GM18505 (cell line): ENCODE data around the gene PRMT3.
"Not testable (repeated sequence)": the region's sequence is repeated elsewhere in the genome, so short reads cannot be mapped to it uniquely, and the experiment has no call there.

Experiments
- ATAC-seq: cut with Tn5 transposase; IDR thresholded peaks from one replicate; pipeline ENCODE4 v1.9.1; 2021; ENCODE audit not compliant: unreplicated experiment
- POLR2A ChIP-seq: IDR thresholded peaks from 4 replicates; pipeline ENCODE4 v1.6.1; 2011; ENCODE audit warnings: borderline replicate concordance; ENCODE audit not compliant: insufficient read depth, insufficient read length; ENCODE audit errors: extremely low read depth

The PRMT3 gene

DNA sequence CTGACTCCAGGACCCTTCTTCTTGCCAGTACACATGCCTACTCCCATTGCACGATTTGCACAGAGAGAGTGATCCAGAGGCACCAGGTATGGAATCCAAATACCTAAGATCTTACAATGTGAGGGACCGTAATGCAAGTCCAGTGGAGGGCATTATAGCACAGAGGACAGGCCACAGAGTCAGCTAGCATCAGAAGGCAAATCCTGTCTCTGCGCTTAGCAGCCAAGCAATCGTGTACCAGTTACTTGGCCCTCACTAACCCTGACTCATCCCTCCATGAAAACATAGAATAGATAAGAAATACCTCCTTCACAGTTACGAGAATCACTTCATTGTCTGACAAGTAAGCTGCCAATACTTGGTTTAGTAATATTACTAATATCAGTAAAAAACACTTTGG, 142.2 kb downstream of the PRMT3 start:
- no peak for TF ChIP-seq POLR2A
- ATAC-seq: no peak

- no peak for ATAC-seq
Measured at GRCh38 chr11:20530942-20531703, 143.6 kb downstream of the PRMT3 start.

GRCh38 chr11:20535271-20535881, 147.9 kb downstream of the PRMT3 start:
- no peak for TF ChIP-seq POLR2A
- ATAC-seq: no peak

More at GRCh38 chr11:20530942-20531703, 143.6 kb downstream of the PRMT3 start:
- TF ChIP-seq POLR2A: no peak

GRCh38 chr11:20536365-20536764, 148.8 kb downstream of the PRMT3 start:
- ATAC-seq: no peak
- TF ChIP-seq POLR2A: no peak

GRCh38 chr11:20536784-20537183, 149.3 kb downstream of the PRMT3 start:
- TF ChIP-seq POLR2A: no peak
- ATAC-seq: no peak

GRCh38 chr11:20541503-20541902, 154.0 kb downstream of the PRMT3 start:
- ATAC-seq: no peak
- TF ChIP-seq POLR2A: no peak

GRCh38 chr11:20544603-20545237, 157.2 kb downstream of the PRMT3 start:
- no peak for ATAC-seq
- no peak for TF ChIP-seq POLR2A

- no peak for TF ChIP-seq POLR2A
- no peak for ATAC-seq
Measured at GRCh38 chr11:20547411-20547810, 159.9 kb downstream of the PRMT3 start.

DNA sequence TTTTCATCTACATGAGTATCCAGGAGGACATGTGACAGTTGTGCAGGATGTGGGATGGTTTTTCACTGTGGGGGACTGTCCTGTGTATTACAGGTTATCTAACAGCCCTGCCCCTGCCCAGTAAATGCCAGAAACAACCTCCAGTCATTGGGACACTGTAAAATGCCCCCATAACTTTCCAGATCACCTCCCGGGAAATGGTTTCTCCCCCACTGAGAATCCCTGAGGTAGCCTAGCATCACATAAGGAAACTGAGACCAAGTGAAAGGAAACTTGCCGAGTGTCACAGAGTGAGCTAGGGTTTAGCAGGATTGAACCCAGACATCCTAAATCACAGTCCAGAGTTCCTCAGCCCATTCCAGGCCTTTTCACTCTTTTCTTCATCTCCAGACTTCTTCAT, 163.6 kb downstream of the PRMT3 start:
- ATAC-seq: no peak
- no peak for TF ChIP-seq POLR2A

DNA sequence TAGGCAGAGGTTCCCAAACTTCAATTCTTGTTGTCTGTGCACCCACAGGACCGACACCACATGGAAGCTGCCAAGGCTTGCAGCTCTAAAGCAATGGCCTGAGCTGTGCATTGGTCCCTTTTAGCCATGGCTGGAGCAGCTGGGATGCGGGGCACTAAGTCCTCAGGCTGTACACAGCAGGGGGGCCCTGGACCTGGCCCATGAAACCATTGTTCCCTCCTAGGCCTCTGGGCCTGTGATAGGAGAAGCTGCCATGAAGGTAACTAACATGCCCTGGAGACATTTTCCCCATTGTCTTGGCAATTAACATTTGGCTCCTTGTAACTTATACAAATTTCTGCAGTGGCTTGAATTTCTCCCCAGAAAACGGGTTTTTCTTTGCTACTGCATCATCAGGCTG, 168.3 kb downstream of the PRMT3 start:
- TF ChIP-seq POLR2A: no peak
- no peak for ATAC-seq

DNA sequence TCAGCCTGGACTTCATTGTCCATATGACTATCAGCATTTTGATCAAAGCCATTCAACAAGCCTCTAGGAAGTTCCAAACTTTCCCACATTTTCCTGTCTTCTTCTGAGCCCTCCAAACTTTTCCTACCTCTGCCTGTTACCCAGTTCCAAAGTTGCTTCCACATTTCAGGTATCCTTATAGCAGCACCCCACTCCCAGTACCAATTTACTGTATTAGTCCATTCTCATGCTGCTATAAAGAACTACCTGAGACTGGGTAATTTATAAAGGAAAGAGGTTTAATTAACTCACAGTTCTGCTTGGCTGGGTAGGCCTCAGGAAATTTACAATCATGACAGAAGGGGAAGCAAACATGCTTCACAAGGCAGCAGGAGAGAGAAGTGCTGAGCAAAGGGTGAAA, 168.9 kb downstream of the PRMT3 start:
- ATAC-seq: not testable (repeated sequence)

- no peak for TF ChIP-seq POLR2A
- no peak for ATAC-seq
Measured at GRCh38 chr11:20558741-20559140, 171.2 kb downstream of the PRMT3 start.
